Posterior cingulate gyrus (tissue), 11 donors: ENCODE results near the gene ENAH.

ENCODE experiments used
- DNase-seq, 10 donors: peaks; one replicate each; pipeline versions ENCODE4 v3.0.0 to v3.0.0-alpha.2; 2020 to 2021; ENCODE audit warnings: mixed read lengths in 3 of 10
- intact Hi-C: fragments of 100-400 bp; cut with DNase I; formaldehyde crosslinking; loops from one replicate; pipeline ENCODE4 v1.15.1; 2023

The ENAH gene

GRCh38 chr1:225578251-225578977 is 74.5 kb downstream of the ENAH start:
- intact Hi-C loops: no loop called here
- no peak for DNase-seq

- intact Hi-C loops: no loop called here
- no peak for DNase-seq
These were observed 75.7 kb downstream of the ENAH start for GRCh38 chr1:225577241-225577640.

GRCh38 chr1:225573216-225573615 is 79.7 kb downstream of the ENAH start:
- intact Hi-C loops: no loop called here
- DNase-seq: no peak

GRCh38 chr1:225572422-225572821 is 80.5 kb downstream of the ENAH start:
- intact Hi-C loops: no loop called here
- DNase-seq: no peak

GRCh38 chr1:225567789-225568188 is 85.1 kb downstream of the ENAH start:
- intact Hi-C loops: loop anchor here (5.0 to 10.0 kb wide), 2 partner anchors 85 to 207 kb away; partner anchors contain the start of genes ENAH and SRP9
- DNase-seq: no peak

- DNase-seq: no peak
These were observed 87.1 kb downstream of the ENAH start for GRCh38 chr1:225565847-225566246.

GRCh38 chr1:225561675-225562074 is 91.2 kb downstream of the ENAH start:
- intact Hi-C loops: loop anchor here (10.0 kb wide), 1 partner anchor 213 kb away; the partner anchor contains the start of gene SRP9
- DNase-seq: no peak

More at GRCh38 chr1:225565847-225566246, 87.1 kb downstream of the ENAH start:
- intact Hi-C loops: loop anchor here (5.0 to 10.0 kb wide), 2 partner anchors 86 to 209 kb away; partner anchors contain the start of genes ENAH and SRP9

GRCh38 chr1:225559902-225560301 is 93.0 kb downstream of the ENAH start:
- intact Hi-C loops: loop anchor here (10.0 kb wide), 1 partner anchor 215 kb away; the partner anchor contains the start of gene SRP9
- DNase-seq: no peak

GRCh38 chr1:225559326-225559725 is 93.6 kb downstream of the ENAH start:
- intact Hi-C loops: no loop called here
- DNase-seq: no peak

- DNase-seq: no peak
- intact Hi-C loops: no loop called here
These were observed 96.2 kb downstream of the ENAH start for GRCh38 chr1:225556694-225557093.

GRCh38 chr1:225555821-225556220 is 97.1 kb downstream of the ENAH start:
- intact Hi-C loops: no loop called here
- DNase-seq: no peak

- intact Hi-C loops: loop anchor here (5.0 kb wide), 2 partner anchors 98 to 423 kb away; partner anchors contain the start of gene ENAH
- no peak for DNase-seq
These were observed 98.6 kb downstream of the ENAH start for GRCh38 chr1:225554216-225554812.

- DNase-seq: no peak
- intact Hi-C loops: loop anchor here (5.0 kb wide), 2 partner anchors 102 to 427 kb away; partner anchors contain the start of gene ENAH
These were observed 103.1 kb downstream of the ENAH start for GRCh38 chr1:225549821-225550220.

GRCh38 chr1:225548140-225548857 is 104.6 kb downstream of the ENAH start:
- intact Hi-C loops: no loop called here
- no peak for DNase-seq

GRCh38 chr1:225545649-225546048 is 107.3 kb downstream of the ENAH start:
- no peak for DNase-seq
- intact Hi-C loops: no loop called here

- intact Hi-C loops: no loop called here
- DNase-seq: no peak
These were observed 108.0 kb downstream of the ENAH start for GRCh38 chr1:225544924-225545323.

GRCh38 chr1:225544263-225544662 is 108.7 kb downstream of the ENAH start:
- intact Hi-C loops: no loop called here

GRCh38 chr1:225543350-225543749 is 109.6 kb downstream of the ENAH start:
- intact Hi-C loops: no loop called here
- no peak for DNase-seq

More at GRCh38 chr1:225544263-225544662, 108.7 kb downstream of the ENAH start:
- DNase-seq: no peak

- intact Hi-C loops: no loop called here
- DNase-seq: no peak
These were observed 111.5 kb downstream of the ENAH start for GRCh38 chr1:225541383-225541782.

- DNase-seq: no peak
These were observed 113.3 kb downstream of the ENAH start for GRCh38 chr1:225539575-225539974.

GRCh38 chr1:225539069-225539468 is 113.9 kb downstream of the ENAH start:
- intact Hi-C loops: no loop called here
- no peak for DNase-seq

More at GRCh38 chr1:225539575-225539974, 113.3 kb downstream of the ENAH start:
- intact Hi-C loops: no loop called here
